ENCODE measurements around the gene BLTP2.

The BLTP2 gene

GRCh38 chr17:28648698-28649097 is 3.7 kb upstream of the BLTP2 start:
- H3K4me3 ChIP-seq (ENCODE audit: low read depth, low read length) = no peak overlapping the region
- H3K36me3 ChIP-seq (ENCODE audit: control insufficient read depth in 2 of 2, insufficient read depth in 1 of 2, low read length in 2 of 2) = peaks cover 37 to 43% of the 10 kb centered on the region in 2 experiments
- TF ChIP-seq KLF9 (tag by site-specific recombination; IDR thresholded peaks at IDR 0.05; ENCODE audit: low read depth) = no peak
- no peak for TF ChIP-seq ZNF510 (tag by site-specific recombination; IDR thresholded peaks at IDR 0.05; ENCODE audit: insufficient replicate concordance)
- TF ChIP-seq ZNF621 (tag by site-specific recombination; IDR thresholded peaks at IDR 0.05) = no peak
- no peak for TF ChIP-seq ZXDB (tag by site-specific recombination; IDR thresholded peaks at IDR 0.05)
- TF ChIP-seq SCRT2 (tag by site-specific recombination; IDR thresholded peaks at IDR 0.05) = peak; percentile 61
- TF ChIP-seq ZNF132 (tag by site-specific recombination; IDR thresholded peaks at IDR 0.05; ENCODE audit: borderline replicate concordance) = no peak
- TF ChIP-seq ZNF48 (tag by site-specific recombination; IDR thresholded peaks at IDR 0.05) = no peak
- no peak overlapping the region for H3K27ac ChIP-seq (ENCODE audit: extremely low read depth, low read depth, low read length)
- ChIA-PET POLR2A (interaction anchor here (1.0 kb wide), 1 partner anchor 13 kb away, joined by 11 read pairs; the partner anchor contains the start of genes SDF2 and SUPT6H), CTCF (interaction anchor here (0.6 to 2.3 kb wide), 6 partner anchors 12 to 154 kb away, joined by 3 to 11 read pairs (median 3); no protein-coding TSS in a partner anchor)
- H3K4me1 ChIP-seq (ENCODE audit: control insufficient read depth, insufficient read depth, low read length) = peaks cover 1% of the 10 kb centered on the region
- H3K9me3 ChIP-seq (ENCODE audit: control insufficient read depth, insufficient read depth, low read depth, low read length) = no peaks in the 10 kb centered on the region

- H3K4me1 ChIP-seq (ENCODE audit: control insufficient read depth, insufficient read depth, low read length) = peaks cover 5% of the 10 kb centered on the region
- ChIA-PET POLR2A (interaction anchor here (1.0 to 5.1 kb wide), 7 partner anchors 11 to 73 kb away, joined by 3 to 56 read pairs (median 5); partner anchors contain the start of genes PROCA1, RPL23A, SDF2 and SUPT6H), CTCF (interaction anchor here (0.6 to 3.6 kb wide), 22 partner anchors 8 to 307 kb away, joined by 3 to 42 read pairs (median 5); partner anchors contain the start of genes RPL23A, SDF2, SUPT6H and TLCD1)
- peaks cover 34 to 47% of the 10 kb centered on the region in 2 experiments for H3K36me3 ChIP-seq (ENCODE audit: control insufficient read depth in 2 of 2, insufficient read depth in 1 of 2, low read length in 2 of 2)
- no peak overlapping the region for H3K4me3 ChIP-seq (ENCODE audit: low read depth, low read length)
- no peaks in the 10 kb centered on the region for H3K9me3 ChIP-seq (ENCODE audit: control insufficient read depth, insufficient read depth, low read depth, low read length)
- TF ChIP-seq GLI2 (tag by site-specific recombination; IDR thresholded peaks at IDR 0.05; ENCODE audit: borderline replicate concordance, low read depth) = no peak
- TF ChIP-seq SCRT2 (tag by site-specific recombination; IDR thresholded peaks at IDR 0.05) = 0 out of 2 replicates have a peak, but pooled peaks have one; percentile 30
- TF ChIP-seq ZXDB (tag by site-specific recombination; IDR thresholded peaks at IDR 0.05) = no peak
- H3K27ac ChIP-seq (ENCODE audit: extremely low read depth, low read depth, low read length) = no peak overlapping the region
These were observed 1.2 kb upstream of the BLTP2 start for GRCh38 chr17:28646039-28646754.

DNA sequence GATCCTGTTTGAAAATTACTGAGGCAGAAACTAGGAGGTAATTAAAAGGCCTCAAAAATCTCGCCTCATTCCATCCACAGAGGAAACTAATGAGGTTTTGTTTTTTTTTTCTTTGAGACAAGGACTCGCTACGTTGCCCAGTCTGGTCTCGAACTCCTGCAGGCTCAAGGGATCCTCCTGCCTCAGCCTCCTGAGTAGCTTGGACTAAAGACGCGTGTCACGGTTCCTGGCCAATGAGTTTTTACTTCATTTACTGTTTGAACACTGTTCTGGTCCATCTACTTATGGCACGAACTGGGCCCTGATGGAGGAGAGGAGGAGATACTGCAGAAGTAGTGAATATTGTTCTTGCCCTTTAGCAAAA is 600 bp upstream of the BLTP2 start:
- H3K9me3 ChIP-seq (ENCODE audit: control insufficient read depth, insufficient read depth, low read depth, low read length) = no peaks in the 10 kb centered on the region
- ChIA-PET POLR2A (interaction anchor here (0.6 to 5.1 kb wide), 18 partner anchors 10 to 310 kb away, joined by 3 to 56 read pairs (median 8); partner anchors contain the start of genes IFT20, NEK8, PIGS and PROCA1), CTCF (interaction anchor here (0.6 to 3.6 kb wide), 18 partner anchors 8 to 307 kb away, joined by 3 to 42 read pairs (median 4); partner anchors contain the start of genes SDF2, SUPT6H and TLCD1)
- peaks cover 36 to 48% of the 10 kb centered on the region in 2 experiments for H3K36me3 ChIP-seq (ENCODE audit: control insufficient read depth in 2 of 2, insufficient read depth in 1 of 2, low read length in 2 of 2)
- TF ChIP-seq ZNF24 (tag by site-specific recombination; IDR thresholded peaks at IDR 0.05) (0 out of 2 replicates have a peak, but pooled peaks have one; percentile 6), ZEB2 (tag by site-specific recombination; IDR thresholded peaks at IDR 0.05) (peak; percentile 9; the same call in 1 of the 2 replicates)
- TF ChIP-seq, protein P1, sequence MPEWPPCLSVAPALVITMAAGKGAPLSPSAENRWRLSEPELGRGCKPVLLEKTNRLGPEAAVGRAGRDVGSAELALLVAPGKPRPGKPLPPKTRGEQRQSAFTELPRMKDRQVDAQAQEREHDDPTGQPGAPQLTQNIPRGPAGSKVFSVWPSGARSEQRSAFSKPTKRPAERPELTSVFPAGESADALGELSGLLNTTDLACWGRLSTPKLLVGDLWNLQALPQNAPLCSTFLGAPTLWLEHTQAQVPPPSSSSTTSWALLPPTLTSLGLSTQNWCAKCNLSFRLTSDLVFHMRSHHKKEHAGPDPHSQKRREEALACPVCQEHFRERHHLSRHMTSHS (tag by site-specific recombination; IDR thresholded peaks at IDR 0.05) = no peak
- H3K4me1 ChIP-seq (ENCODE audit: control insufficient read depth, insufficient read depth, low read length) = peaks cover 5% of the 10 kb centered on the region
- H3K27ac ChIP-seq (ENCODE audit: extremely low read depth, low read depth, low read length) = peak overlapping the region; percentile 18; the same call in 1 of the 2 replicates
- peak overlapping the region; percentile 70 for H3K4me3 ChIP-seq (ENCODE audit: low read depth, low read length)

DNA sequence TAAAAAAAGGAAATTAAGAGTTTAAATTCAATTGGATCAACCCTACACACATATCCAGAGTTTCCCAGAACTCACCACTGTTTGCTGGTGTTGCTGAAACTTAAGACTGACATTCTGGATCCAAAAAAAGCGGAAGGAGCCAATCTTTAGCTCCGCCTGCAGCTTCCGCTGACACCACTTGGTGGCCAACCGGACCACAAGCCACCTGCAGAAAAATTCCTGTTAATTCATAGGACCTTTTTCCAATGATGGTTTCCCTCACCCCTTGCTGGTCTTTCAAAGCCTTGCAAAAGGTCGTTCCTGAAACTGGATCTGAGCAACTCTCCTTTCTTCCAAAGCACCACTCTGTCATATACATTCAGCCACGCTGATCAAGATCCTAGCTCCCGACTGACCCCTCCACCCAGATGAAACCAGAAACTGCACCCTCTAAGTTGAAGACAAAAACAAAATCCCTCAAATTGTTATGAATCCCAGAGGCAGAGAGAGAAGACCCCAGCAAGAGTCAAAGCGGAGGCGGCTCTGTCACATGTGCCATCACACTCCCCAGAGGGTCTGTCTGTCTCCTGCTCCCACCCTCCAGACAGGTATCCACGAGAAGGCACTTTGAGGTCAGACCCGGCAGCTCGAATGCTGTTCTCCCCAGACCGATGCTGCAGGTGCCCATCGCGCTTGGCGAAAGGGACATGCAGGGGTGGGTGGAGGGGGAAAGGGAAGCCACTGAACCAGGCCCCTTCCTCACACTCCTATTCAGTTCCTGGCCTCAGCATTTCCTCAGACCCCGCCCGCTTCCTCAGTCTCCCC is 773 bp downstream of the BLTP2 start:
- no peaks in the 10 kb centered on the region for H3K9me3 ChIP-seq (ENCODE audit: control insufficient read depth, insufficient read depth, low read depth, low read length)
- peaks cover 5% of the 10 kb centered on the region for H3K4me1 ChIP-seq (ENCODE audit: control insufficient read depth, insufficient read depth, low read length)
- peaks cover 49 to 59% of the 10 kb centered on the region in 2 experiments for H3K36me3 ChIP-seq (ENCODE audit: control insufficient read depth in 2 of 2, insufficient read depth in 1 of 2, low read length in 2 of 2)
- H3K4me3 ChIP-seq (ENCODE audit: low read depth, low read length) = peak overlapping the region; percentile 70
- H3K27ac ChIP-seq (ENCODE audit: extremely low read depth, low read depth, low read length) = peak overlapping the region; percentile 55
- POLR2A ChIA-PET = interaction anchor here (0.7 to 5.1 kb wide), 26 partner anchors 9 to 308 kb away, joined by 3 to 56 read pairs (median 4); partner anchors contain the start of genes NEK8, PHF12, PIGS and PROCA1
- CTCF ChIA-PET = interaction anchor here (0.6 to 3.6 kb wide), 33 partner anchors 9 to 481 kb away, joined by 3 to 42 read pairs (median 4); partner anchors contain the start of genes PROCA1, RSKR, SDF2 and SUPT6H
- no peak for TF ChIP-seq ZNF174 (tag by site-specific recombination; IDR thresholded peaks at IDR 0.05)
- TF ChIP-seq ZNF510 (tag by site-specific recombination; IDR thresholded peaks at IDR 0.05; ENCODE audit: insufficient replicate concordance) = no peak
- TF ChIP-seq FEZF1 (tag by site-specific recombination; IDR thresholded peaks at IDR 0.05) = no peak
- peak; percentile 52; the same call in 1 of the 2 replicates for TF ChIP-seq ZBTB11 (tag by site-specific recombination; conservative IDR thresholded peaks at IDR 0.05; ENCODE audit: low read depth)
- TF ChIP-seq GFI1B (tag by site-specific recombination; IDR thresholded peaks at IDR 0.05) = no peak
- TF ChIP-seq ZNF626 (tag by site-specific recombination; IDR thresholded peaks at IDR 0.05) = no peak
- no peak for TF ChIP-seq ZNF629 (tag by site-specific recombination; IDR thresholded peaks at IDR 0.05)
